ENCODE results near the gene PREX1.

DNA sequence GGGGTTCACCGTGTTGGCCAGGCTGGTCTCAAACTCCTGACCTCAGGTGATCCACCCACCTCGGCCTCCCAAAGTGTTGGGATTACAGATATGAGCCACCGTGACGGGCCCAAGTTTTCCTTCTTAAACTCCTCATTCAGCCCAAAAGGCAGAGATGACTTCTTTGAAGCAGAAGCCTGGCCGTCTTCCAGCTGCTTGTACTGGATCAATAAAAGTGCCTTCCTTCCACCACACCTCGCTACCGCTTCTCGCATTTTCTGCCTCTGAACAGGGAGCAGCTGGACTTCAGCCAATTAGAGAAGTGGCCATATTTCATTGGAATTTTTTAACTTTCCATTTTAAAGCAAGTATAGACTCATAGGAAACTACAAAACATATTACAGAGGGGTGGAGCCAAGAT is 241.1 kb downstream of the PREX1 start:
- TF ChIP-seq POLR2AphosphoS5 (IDR thresholded peaks at IDR 0.05; ENCODE audit: low read depth, low read length) (no peak), TAF1 (IDR thresholded peaks at IDR 0.05; ENCODE audit: borderline replicate concordance, low read depth, low read length) (no peak), NRF1 (IDR thresholded peaks at IDR 0.05; ENCODE audit: low read depth, low read length) (no peak), RFX5 (IDR thresholded peaks at IDR 0.05; ENCODE audit: low read length) (no peak), CHD2 (IDR thresholded peaks at IDR 0.05; ENCODE audit: low read length, partially characterized antibody) (no peak), JUND (IDR thresholded peaks at IDR 0.05) (no peak)
- TF ChIP-seq, protein P1, sequence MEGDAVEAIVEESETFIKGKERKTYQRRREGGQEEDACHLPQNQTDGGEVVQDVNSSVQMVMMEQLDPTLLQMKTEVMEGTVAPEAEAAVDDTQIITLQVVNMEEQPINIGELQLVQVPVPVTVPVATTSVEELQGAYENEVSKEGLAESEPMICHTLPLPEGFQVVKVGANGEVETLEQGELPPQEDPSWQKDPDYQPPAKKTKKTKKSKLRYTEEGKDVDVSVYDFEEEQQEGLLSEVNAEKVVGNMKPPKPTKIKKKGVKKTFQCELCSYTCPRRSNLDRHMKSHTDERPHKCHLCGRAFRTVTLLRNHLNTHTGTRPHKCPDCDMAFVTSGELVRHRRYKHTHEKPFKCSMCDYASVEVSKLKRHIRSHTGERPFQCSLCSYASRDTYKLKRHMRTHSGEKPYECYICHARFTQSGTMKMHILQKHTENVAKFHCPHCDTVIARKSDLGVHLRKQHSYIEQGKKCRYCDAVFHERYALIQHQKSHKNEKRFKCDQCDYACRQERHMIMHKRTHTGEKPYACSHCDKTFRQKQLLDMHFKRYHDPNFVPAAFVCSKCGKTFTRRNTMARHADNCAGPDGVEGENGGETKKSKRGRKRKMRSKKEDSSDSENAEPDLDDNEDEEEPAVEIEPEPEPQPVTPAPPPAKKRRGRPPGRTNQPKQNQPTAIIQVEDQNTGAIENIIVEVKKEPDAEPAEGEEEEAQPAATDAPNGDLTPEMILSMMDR (IDR thresholded peaks at IDR 0.05) = no peak
- TF ChIP-seq, protein P2, sequence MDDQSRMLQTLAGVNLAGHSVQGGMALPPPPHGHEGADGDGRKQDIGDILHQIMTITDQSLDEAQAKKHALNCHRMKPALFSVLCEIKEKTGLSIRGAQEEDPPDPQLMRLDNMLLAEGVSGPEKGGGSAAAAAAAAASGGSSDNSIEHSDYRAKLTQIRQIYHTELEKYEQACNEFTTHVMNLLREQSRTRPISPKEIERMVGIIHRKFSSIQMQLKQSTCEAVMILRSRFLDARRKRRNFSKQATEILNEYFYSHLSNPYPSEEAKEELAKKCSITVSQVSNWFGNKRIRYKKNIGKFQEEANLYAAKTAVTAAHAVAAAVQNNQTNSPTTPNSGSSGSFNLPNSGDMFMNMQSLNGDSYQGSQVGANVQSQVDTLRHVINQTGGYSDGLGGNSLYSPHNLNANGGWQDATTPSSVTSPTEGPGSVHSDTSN (IDR thresholded peaks at IDR 0.05) = no peak
- TF ChIP-seq, protein P3, sequence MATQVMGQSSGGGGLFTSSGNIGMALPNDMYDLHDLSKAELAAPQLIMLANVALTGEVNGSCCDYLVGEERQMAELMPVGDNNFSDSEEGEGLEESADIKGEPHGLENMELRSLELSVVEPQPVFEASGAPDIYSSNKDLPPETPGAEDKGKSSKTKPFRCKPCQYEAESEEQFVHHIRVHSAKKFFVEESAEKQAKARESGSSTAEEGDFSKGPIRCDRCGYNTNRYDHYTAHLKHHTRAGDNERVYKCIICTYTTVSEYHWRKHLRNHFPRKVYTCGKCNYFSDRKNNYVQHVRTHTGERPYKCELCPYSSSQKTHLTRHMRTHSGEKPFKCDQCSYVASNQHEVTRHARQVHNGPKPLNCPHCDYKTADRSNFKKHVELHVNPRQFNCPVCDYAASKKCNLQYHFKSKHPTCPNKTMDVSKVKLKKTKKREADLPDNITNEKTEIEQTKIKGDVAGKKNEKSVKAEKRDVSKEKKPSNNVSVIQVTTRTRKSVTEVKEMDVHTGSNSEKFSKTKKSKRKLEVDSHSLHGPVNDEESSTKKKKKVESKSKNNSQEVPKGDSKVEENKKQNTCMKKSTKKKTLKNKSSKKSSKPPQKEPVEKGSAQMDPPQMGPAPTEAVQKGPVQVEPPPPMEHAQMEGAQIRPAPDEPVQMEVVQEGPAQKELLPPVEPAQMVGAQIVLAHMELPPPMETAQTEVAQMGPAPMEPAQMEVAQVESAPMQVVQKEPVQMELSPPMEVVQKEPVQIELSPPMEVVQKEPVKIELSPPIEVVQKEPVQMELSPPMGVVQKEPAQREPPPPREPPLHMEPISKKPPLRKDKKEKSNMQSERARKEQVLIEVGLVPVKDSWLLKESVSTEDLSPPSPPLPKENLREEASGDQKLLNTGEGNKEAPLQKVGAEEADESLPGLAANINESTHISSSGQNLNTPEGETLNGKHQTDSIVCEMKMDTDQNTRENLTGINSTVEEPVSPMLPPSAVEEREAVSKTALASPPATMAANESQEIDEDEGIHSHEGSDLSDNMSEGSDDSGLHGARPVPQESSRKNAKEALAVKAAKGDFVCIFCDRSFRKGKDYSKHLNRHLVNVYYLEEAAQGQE (IDR thresholded peaks at IDR 0.05; ENCODE audit: low read depth, low read length) = no peak
- TF ChIP-seq, protein P4, sequence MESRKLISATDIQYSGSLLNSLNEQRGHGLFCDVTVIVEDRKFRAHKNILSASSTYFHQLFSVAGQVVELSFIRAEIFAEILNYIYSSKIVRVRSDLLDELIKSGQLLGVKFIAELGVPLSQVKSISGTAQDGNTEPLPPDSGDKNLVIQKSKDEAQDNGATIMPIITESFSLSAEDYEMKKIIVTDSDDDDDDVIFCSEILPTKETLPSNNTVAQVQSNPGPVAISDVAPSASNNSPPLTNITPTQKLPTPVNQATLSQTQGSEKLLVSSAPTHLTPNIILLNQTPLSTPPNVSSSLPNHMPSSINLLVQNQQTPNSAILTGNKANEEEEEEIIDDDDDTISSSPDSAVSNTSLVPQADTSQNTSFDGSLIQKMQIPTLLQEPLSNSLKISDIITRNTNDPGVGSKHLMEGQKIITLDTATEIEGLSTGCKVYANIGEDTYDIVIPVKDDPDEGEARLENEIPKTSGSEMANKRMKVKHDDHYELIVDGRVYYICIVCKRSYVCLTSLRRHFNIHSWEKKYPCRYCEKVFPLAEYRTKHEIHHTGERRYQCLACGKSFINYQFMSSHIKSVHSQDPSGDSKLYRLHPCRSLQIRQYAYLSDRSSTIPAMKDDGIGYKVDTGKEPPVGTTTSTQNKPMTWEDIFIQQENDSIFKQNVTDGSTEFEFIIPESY (IDR thresholded peaks at IDR 0.05; ENCODE audit: borderline replicate concordance, low read depth) = no peak
